AG09309 (cell line): ENCODE measurements around the gene AXIN2.

Source experiments
- DNase-seq: peaks from one replicate; pipeline ENCODE4 v3.0.0-alpha.2; 2010; ENCODE audit warnings: low read depth
- H3K4me3 ChIP-seq: 2 replicates; pipeline ENCODE4 v1.5.1; 2011; ENCODE audit warnings: mild to moderate bottlenecking, low read depth, low read length, moderate library complexity; ENCODE audit not compliant: control insufficient read depth
- TF ChIP-seq, protein P1 (sequence below): IDR thresholded peaks from 2 replicates; pipeline ENCODE4 v1.5.1; 2011; ENCODE audit warnings: mild to moderate bottlenecking, low read depth, low read length, inconsistent platforms; ENCODE audit not compliant: insufficient read depth, control insufficient read depth; ENCODE audit errors: missing control alignments

AXIN2 gene

DNA sequence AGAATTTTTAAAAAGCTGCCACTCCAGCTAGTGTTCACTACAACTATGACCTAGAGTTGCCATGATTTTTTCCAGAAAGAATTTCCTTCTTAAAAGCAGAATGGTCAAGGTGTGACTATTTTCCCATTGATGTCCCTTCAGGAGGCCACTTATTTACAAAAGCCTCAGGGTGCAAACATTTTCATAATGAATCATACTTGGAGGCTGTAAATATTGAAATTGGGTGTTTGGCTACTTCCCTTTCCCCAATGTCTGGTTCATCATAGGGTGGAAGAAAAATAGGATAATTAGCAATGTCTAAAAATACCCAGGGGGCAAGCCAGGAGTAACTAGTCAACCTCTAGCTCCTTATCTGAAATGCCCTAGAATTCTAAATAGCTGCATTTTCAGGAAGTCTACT, 18.8 kb downstream of the AXIN2 start:
- DNase-seq = no peak
- TF ChIP-seq, protein P1, sequence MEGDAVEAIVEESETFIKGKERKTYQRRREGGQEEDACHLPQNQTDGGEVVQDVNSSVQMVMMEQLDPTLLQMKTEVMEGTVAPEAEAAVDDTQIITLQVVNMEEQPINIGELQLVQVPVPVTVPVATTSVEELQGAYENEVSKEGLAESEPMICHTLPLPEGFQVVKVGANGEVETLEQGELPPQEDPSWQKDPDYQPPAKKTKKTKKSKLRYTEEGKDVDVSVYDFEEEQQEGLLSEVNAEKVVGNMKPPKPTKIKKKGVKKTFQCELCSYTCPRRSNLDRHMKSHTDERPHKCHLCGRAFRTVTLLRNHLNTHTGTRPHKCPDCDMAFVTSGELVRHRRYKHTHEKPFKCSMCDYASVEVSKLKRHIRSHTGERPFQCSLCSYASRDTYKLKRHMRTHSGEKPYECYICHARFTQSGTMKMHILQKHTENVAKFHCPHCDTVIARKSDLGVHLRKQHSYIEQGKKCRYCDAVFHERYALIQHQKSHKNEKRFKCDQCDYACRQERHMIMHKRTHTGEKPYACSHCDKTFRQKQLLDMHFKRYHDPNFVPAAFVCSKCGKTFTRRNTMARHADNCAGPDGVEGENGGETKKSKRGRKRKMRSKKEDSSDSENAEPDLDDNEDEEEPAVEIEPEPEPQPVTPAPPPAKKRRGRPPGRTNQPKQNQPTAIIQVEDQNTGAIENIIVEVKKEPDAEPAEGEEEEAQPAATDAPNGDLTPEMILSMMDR = no peak
- no peak overlapping the region for H3K4me3 ChIP-seq

DNA sequence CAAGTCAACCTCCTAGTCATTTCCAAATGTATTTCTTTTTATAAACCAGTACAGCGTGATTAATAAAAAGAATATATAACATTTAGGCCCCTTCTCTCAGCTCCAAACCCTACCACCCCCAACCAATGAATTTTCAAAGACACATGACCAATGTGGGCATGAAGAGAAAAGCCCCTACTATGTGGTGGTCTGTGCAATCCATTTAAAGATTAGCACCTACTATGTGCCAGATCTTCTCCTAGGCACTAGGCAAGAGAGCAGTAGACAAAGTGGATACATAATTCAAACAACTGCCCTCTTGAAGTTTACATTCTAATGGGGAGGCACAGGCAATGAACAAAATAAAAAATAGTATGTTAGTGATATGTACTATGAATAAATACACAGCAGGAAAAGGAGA, 19.4 kb downstream of the AXIN2 start:
- no peak overlapping the region for H3K4me3 ChIP-seq
- DNase-seq = no peak
- TF ChIP-seq, protein P1 = no peak

DNA sequence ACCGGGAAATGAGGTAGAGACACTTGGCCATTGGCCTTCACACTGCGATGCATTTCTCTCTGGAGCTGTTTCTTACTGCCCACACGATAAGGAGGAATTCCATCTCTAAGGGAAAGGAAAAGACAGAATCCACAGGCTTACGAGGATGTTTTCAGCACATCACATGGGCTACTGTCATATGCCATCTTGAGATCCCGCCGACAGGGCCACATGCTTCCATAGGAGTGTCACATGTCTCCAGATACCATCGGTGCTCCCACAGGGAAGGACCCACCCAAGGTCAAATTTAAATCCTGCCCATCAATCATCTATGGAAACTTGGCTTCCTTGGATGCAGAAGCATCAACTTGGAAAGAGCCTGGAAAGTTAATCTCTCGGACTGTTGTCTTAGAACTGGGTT, 20.0 kb downstream of the AXIN2 start:
- TF ChIP-seq, protein P1 = no peak
- no peak overlapping the region for H3K4me3 ChIP-seq
- DNase-seq = no peak

DNA sequence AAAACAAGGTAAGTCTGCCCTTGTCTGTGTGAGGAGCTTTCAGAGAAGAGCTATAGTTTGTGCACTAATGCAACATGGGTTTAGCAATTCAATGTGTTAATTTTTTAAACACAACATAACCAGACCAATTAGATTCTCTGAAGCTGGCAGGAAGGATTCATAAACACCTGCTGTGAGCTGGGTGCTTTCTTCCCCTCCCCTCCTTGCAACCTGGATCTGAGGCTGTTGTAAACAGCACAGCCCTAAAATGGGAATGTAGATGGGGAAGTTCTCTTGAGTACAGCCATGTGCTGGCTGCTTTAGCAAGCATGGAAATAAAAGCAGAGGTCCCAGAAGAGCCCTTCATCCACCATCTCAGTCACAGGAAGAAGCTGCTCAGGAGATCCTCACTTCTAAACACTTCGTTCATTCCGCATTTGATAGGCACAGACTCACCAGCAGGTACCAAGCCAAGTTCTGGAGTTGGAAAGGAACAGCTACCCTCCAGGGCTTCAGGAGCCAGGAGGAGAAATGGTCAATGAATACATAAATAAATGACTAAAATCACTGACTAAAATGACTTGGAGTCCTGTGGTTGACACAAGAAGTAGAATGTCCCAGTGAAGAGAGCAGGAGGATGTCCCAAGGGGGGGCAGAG, 21.7 kb downstream of the AXIN2 start:
- TF ChIP-seq, protein P1 = no peak
- no peak overlapping the region for H3K4me3 ChIP-seq
- no peak for DNase-seq

DNA sequence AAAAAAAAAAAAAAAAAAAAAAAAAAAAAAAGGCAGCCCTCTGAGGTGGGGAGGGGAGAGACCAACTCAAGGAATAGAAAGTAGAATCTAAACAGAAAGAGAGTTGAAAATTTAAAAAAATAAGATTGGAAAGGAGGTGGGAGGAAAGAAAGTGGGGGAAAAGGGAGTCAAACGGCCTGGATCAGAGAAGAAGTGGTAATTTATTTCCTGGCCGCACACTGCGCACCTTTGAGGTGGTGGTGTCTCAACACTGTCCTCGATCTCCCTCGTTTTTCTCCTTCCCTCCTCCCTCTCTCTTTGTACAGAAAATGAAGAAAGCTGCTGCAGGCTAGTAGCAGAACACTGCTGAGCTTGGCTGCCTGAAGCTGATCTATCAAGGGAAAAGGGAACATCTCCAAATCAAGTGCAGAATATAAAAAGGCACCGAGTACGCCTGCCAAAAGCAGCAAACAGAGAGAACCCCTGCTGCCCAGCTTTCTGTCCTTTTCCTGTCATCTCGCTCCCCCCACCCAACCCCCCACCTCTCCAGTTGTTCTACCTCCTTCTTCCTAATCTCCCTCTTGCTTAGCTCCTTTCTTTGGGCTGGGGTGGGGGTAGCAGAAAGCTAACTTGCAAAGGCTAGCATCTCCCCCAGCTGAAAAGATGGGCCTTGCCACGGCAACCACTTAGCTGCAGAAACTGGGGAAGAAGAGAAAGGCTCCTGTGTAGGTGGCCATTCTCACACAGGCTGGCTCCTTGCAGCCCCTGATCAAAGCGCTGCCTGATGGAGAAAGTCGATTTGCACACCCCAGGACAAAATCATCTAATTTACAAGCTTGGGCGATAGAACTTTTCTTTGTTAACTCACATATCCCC, 22.5 kb downstream of the AXIN2 start:
- DNase-seq = no peak
- TF ChIP-seq, protein P1 = no peak
- no peak overlapping the region for H3K4me3 ChIP-seq

DNA sequence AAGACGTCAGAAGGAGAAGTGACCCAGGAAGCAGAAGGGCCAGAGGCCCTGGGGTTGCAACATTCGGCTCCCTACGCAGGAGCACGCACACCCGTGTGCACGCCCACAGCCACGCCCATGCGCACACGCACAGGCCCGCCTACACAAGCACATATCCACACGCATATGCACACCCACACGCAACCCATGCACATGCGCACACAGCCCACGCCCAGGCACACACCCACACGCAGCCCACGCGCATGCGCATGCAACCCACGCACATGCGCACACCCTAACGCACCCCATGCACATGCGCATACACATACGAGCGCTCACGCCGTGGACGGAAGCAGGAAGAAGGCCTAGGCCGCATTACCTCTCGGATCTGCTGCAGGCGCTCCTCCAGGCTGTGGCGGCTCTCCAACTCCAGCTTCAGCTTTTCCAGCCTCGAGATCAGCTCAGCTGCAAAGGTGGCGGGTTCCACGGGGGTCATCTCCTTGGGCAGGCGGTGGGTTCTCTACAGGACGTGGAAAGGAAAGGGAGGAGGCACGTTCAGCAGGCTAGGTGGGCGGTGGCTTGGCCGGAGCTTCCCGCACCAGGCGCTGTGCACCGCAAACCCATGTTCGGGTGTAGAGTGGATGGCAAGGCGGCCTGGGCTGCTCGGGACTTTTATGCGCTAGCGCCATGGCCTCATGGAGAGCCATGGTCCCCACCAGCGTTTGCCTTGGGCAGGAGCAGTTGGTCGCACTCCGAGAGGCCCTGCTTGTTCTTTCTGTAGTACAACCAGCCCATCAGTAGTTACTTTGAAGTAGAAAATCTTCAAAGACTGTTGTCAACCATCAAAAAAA, 23.4 kb downstream of the AXIN2 start:
- TF ChIP-seq, protein P1 = no peak
- DNase-seq = no peak
- H3K4me3 ChIP-seq = no peak overlapping the region
